ENCODE measurements around the gene PHF20. TPM values are rescaled to one million over a fixed set of nuclear protein-coding genes. Genes with fewer than 3 reads are reported as not detected.
A peak's percentile ranks its signal among the peaks of the same experiment; 100 is the strongest.
"Not testable (repeated sequence)": the region's sequence is repeated elsewhere in the genome, so short reads cannot be mapped to it uniquely, and the experiment has no call there.

Gene PHF20
- total RNA-seq, 4 donors from 2014 or later: 30.5 to 53.3 (median 33.4) TPM

- intact Hi-C loops (cut with DNase I; ENCODE audit: low total_unique reads): no loop called here
- no peak for DNase-seq (ENCODE audit: low spot score in 2 of 2)
- TF ChIP-seq CTCF (IDR thresholded peaks at IDR 0.05) (no peak), POLR2A (IDR thresholded peaks at IDR 0.05) (no peak)
- WGBS, 2 donors: 65 to 76% methylated on average over 2 of the region's 2 CpGs
- no peak overlapping the region for H3K4me3 ChIP-seq (ENCODE audit: low read depth, poor library complexity, severe bottlenecking)
Observed at GRCh38 chr20:35985806-35986205, 214.0 kb downstream of the PHF20 start.

GRCh38 chr20:35988910-35989463 is 217.2 kb downstream of the PHF20 start:
- intact Hi-C loops (cut with DNase I; ENCODE audit: low total_unique reads): no loop called here
- WGBS, 2 donors: 89 to 92% methylated on average over 2 of the region's 2 CpGs
- no peak for DNase-seq (ENCODE audit: low spot score in 2 of 2)
- no peak overlapping the region for H3K4me3 ChIP-seq (ENCODE audit: low read depth, poor library complexity, severe bottlenecking)
- TF ChIP-seq POLR2A (IDR thresholded peaks at IDR 0.05) (no peak), CTCF (IDR thresholded peaks at IDR 0.05) (no peak)

- TF ChIP-seq POLR2A (IDR thresholded peaks at IDR 0.05): no peak
- no peak for TF ChIP-seq CTCF (IDR thresholded peaks at IDR 0.05)
- no peak overlapping the region for H3K4me3 ChIP-seq (ENCODE audit: low read depth, poor library complexity, severe bottlenecking)
- DNase-seq (ENCODE audit: low spot score in 2 of 2): peak in 1 of 2 donors; percentile 23
- 25 to 33% methylated on average over 3 of the region's 3 CpGs for WGBS, 2 donors
- intact Hi-C loops (cut with DNase I; ENCODE audit: low total_unique reads): no loop called here
Observed at GRCh38 chr20:35991142-35991771, 219.4 kb downstream of the PHF20 start.

GRCh38 chr20:35992713-35993335 is 221.0 kb downstream of the PHF20 start:
- WGBS, 2 donors: 1 to 2% methylated on average over 6 of the region's 6 CpGs
- peak; percentile 32 to 87 for DNase-seq (ENCODE audit: low spot score in 2 of 2)

GRCh38 chr20:35994994-35995453 is 223.2 kb downstream of the PHF20 start:
- intact Hi-C loops (cut with DNase I; ENCODE audit: low total_unique reads): loop anchor here (1.0 to 5.0 kb wide), 2 partner anchors 143 to 197 kb away; no protein-coding TSS in a partner anchor
- no peak for TF ChIP-seq POLR2A (IDR thresholded peaks at IDR 0.05)
- peak in 1 of 3 donors; percentile 78 for TF ChIP-seq CTCF (IDR thresholded peaks at IDR 0.05)
- WGBS, 2 donors: 3 to 4% methylated on average over 6 of the region's 6 CpGs
- no peak overlapping the region for H3K4me3 ChIP-seq (ENCODE audit: low read depth, poor library complexity, severe bottlenecking)
- DNase-seq (ENCODE audit: low spot score in 2 of 2): peak; percentile 78 to 96

More at GRCh38 chr20:35992713-35993335, 221.0 kb downstream of the PHF20 start:
- TF ChIP-seq POLR2A (IDR thresholded peaks at IDR 0.05) (no peak), CTCF (IDR thresholded peaks at IDR 0.05) (no peak)
- no peak overlapping the region for H3K4me3 ChIP-seq (ENCODE audit: low read depth, poor library complexity, severe bottlenecking)
- intact Hi-C loops (cut with DNase I; ENCODE audit: low total_unique reads): no loop called here

GRCh38 chr20:35996492-35996891 is 224.7 kb downstream of the PHF20 start:
- DNase-seq (ENCODE audit: low spot score in 2 of 2): peak in 1 of 2 donors; percentile 56
- H3K4me3 ChIP-seq (ENCODE audit: low read depth, poor library complexity, severe bottlenecking): not testable (repeated sequence)
- WGBS, 2 donors: 92% methylated on average over 8 of the region's 8 CpGs
- intact Hi-C loops (cut with DNase I; ENCODE audit: low total_unique reads): loop anchor here (5.0 kb wide), 1 partner anchor 196 kb away; no protein-coding TSS in a partner anchor

Data from lower leg skin (tissue), 4 donors.